NCI-H1092 (cell line): Measurements from ENCODE around the gene IL36RN.

Experiments
- DNase-seq: peaks from one replicate; lab custom pipeline; 2025; lab: John Stamatoyannopoulos, UW

Gene IL36RN

GRCh38 chr2:113102133-113102532 lies 43.1 kb downstream of the IL36RN start:
- DNase-seq, result no peak

DNA sequence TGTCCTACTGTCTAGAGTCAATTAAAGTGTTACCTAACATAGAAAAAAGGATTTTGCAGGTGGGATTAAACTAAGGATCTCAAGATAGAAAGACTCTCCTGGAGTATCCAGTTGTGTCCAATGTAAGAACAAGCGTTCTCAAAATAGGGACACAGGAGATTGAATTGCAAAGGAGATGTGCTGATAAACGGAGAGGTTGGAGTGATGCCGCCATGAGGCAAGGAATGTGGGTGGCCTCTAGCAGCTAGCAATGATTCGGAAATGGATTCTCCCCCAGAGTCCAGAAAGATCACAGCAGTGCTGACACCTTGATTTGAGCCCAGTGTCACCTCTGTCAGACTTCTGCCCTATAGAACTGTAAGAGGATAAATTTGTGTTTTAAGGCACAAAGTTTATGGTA lies 44.3 kb downstream of the IL36RN start:
- no peak for DNase-seq

- no peak for DNase-seq
These were observed 45.1 kb downstream of the IL36RN start for GRCh38 chr2:113104054-113104611.

DNA sequence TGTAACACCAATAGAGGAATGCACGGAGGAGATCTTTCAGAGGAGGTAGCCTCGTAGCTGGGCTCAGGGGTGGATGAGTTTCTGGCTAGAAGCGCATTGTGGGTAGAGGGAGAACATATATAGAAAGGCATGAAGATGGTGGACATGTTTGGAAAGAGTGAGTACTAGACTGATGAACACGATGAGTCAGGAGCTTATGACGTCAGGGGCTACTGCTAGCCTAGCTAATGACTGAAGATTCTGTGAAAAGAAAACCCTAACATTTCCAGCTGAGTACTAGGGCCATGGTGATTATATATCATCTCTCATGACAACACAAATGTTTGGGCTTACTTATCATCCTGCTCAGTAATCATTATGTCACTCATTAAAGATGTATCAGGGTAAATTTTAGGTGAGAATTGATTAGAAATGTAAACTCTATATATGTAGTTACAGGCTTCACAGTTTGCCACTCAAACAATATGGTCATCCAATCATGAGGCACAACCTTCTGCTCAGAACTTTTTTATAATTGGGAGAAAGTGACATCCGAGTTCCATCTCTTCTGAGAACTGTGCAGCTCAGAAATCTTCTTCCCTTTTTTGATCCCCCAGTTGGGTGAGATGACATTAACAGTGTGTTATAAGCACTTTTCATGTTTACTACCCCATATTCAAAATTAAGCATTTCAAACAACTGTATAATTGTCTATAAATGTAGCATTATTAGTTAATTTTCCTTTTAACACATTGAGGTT lies 46.2 kb downstream of the IL36RN start:
- no peak for DNase-seq

DNA sequence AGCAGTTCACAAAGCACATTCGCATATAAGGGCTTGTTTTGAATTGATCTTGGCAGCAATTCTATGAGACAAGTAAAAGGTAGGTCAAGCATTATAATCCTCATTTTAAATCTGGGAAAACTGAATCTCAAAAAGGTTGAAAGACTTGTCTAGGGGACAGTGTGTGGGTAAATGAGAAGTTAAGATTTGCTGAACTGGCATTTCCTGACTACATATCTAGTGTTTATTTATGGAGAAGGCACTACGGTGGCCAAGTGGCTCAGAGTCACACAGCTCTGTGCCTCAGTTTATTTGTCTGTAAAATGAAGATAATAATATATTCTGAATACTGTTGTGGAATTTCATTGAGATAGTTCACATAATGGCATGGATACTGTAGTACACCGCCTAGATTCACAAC lies 52.1 kb downstream of the IL36RN start:
- no peak for DNase-seq

- DNase-seq, result no peak
These were observed 52.9 kb downstream of the IL36RN start for GRCh38 chr2:113111823-113112287.

GRCh38 chr2:113112441-113112840 lies 53.4 kb downstream of the IL36RN start:
- DNase-seq, result no peak

DNA sequence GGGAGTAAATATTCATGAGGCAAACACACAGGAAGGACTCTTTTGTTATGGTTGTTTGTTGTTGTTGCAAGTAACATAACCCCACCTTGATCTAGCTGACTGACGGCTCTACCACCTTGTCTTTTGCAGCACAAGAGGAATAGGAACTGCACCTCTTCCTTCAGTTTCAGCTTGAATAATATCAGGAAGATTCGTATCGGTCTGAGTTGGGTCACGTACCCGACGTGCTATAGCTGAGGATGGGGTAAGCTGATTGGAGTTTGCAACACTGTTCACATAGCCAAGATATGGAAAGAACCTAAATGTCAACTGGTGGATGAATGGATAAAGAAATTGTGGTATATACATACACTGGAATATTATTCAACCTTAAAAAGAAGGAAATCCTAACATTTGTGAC lies 53.9 kb downstream of the IL36RN start:
- DNase-seq, result no peak

GRCh38 chr2:113113807-113114206 lies 54.8 kb downstream of the IL36RN start:
- DNase-seq, result no peak
